ENCODE results near the gene ATP5PB. TPM values are rescaled to one million over a fixed set of nuclear protein-coding genes. Genes with fewer than 3 reads are reported as not detected.

The ATP5PB gene
- total and polyA plus RNA-seq, 9 donors: 274 to 368 (median 291) TPM

DNA sequence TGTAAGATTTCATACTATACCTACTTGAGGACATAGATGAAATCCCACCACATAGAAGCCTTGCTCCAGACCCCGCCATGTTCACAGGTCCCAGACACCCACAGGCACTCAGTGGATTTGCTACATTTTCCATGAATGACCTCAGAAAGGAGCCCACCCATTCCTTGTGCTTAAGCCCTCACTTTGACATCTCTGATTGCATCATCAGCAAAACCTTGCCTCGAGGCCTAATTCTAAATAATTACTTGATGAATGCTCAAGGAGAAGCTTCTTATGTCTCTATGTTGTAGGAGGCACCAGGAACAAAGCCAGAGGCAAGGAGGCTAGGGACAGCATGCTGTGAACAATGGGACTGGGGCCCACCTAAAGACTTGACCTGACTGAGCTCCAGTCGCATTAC lies 33.8 kb upstream of the ATP5PB start:
- Histone ChIP-seq H3K9me3 (replicated peaks; ENCODE audit: control insufficient read depth, low read depth, low read length) (no peaks in the 10 kb centered on the region), H3K4me3 (ENCODE audit: low read length) (no peak overlapping the region), H3K27me3 (ENCODE audit: control insufficient read depth, insufficient read depth, low read length) (no peaks in the 10 kb centered on the region), H3K36me3 (ENCODE audit: control insufficient read depth, insufficient read depth, low read length) (no peaks in the 10 kb centered on the region), H3K27ac (ENCODE audit: low read length) (no peak overlapping the region), H3K4me1 (ENCODE audit: control insufficient read depth, insufficient read depth, low read length) (no peaks in the 10 kb centered on the region)
- no peak for DNase-seq
- WGBS (ENCODE audit: insufficient coverage): 80% methylated on average over 1 of the region's 3 CpGs

DNA sequence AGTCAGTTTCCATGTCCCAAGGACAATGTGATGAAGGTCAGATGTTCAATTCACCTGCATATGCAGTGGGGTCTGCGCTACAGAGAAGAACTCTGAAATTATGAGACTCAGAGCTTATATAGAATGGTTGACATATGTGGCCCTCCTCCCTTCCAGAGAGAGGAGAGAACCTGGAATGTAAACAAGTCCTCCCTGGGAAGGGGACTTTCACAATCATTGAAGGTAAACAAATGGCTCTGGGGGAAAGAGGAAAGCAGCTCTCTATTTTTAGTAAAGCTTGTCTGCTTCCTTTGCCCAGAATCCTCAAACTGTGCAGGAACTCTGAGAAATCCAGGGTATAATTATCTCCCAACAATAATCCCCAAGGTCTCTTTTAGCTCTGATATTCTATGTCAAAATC lies 31.5 kb upstream of the ATP5PB start:
- no peaks in the 10 kb centered on the region for H3K27me3 ChIP-seq (ENCODE audit: control insufficient read depth, insufficient read depth, low read length)
- no peaks in the 10 kb centered on the region for H3K4me1 ChIP-seq (ENCODE audit: control insufficient read depth, insufficient read depth, low read length)
- WGBS (ENCODE audit: insufficient coverage): no CpG with 5 or more reads among the region's 1 CpG
- no peaks in the 10 kb centered on the region for H3K36me3 ChIP-seq (ENCODE audit: control insufficient read depth, insufficient read depth, low read length)
- no peak for DNase-seq
- H3K4me3 ChIP-seq (ENCODE audit: low read length): no peak overlapping the region
- H3K9me3 ChIP-seq (replicated peaks; ENCODE audit: control insufficient read depth, low read depth, low read length): no peaks in the 10 kb centered on the region
- H3K27ac ChIP-seq (ENCODE audit: low read length): no peak overlapping the region

DNA sequence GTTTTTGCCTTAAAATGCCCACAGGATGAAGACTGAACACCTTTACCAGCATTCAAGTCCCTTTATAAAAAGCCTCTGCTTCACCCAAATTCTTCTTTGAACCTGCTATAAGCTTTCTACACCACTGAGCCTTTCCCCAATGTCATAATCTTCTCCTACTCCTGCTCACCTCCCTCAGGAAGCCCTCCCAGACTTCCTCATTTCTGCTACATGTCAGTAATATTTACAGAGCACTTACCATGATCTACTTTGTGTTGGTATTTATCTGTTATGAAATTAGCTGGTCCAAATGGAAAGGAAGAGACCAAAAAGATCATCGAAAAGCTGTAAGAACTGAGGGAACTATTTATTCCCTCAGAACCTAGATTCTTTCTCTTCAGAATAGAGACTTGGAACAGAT lies 30.2 kb upstream of the ATP5PB start:
- no peaks in the 10 kb centered on the region for H3K27me3 ChIP-seq (ENCODE audit: control insufficient read depth, insufficient read depth, low read length)
- H3K36me3 ChIP-seq (ENCODE audit: control insufficient read depth, insufficient read depth, low read length): no peaks in the 10 kb centered on the region
- H3K4me1 ChIP-seq (ENCODE audit: control insufficient read depth, insufficient read depth, low read length): no peaks in the 10 kb centered on the region
- H3K9me3 ChIP-seq (replicated peaks; ENCODE audit: control insufficient read depth, low read depth, low read length): no peaks in the 10 kb centered on the region
- H3K4me3 ChIP-seq (ENCODE audit: low read length): no peak overlapping the region
- no CpG with 5 or more reads among the region's 1 CpG for WGBS (ENCODE audit: insufficient coverage)
- no peak overlapping the region for H3K27ac ChIP-seq (ENCODE audit: low read length)
- no peak for DNase-seq

DNA sequence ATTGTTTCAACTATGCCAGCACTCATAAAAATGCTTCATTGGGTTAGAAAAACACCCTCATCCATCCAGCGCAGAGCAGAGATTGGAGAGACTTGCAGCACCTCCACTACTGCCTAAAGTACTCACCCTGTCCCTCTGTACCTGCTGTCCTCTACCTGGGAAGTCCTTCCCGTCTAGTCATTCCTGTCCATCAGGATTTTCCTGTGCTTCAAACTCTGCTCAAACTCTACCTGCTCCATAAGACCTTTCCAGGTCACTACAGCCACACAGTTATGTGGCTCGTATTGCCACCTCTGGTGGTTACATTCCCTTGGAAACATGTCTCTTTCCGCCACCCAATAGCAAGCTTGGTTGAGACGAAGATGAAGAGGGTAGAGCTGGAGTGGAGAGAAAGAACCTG lies 28.9 kb upstream of the ATP5PB start:
- no peak for DNase-seq
- no peaks in the 10 kb centered on the region for H3K4me1 ChIP-seq (ENCODE audit: control insufficient read depth, insufficient read depth, low read length)
- no peak overlapping the region for H3K4me3 ChIP-seq (ENCODE audit: low read length)
- no peaks in the 10 kb centered on the region for H3K36me3 ChIP-seq (ENCODE audit: control insufficient read depth, insufficient read depth, low read length)
- 73% methylated on average over 2 of the region's 5 CpGs for WGBS (ENCODE audit: insufficient coverage)
- H3K9me3 ChIP-seq (replicated peaks; ENCODE audit: control insufficient read depth, low read depth, low read length): no peaks in the 10 kb centered on the region
- no peaks in the 10 kb centered on the region for H3K27me3 ChIP-seq (ENCODE audit: control insufficient read depth, insufficient read depth, low read length)
- H3K27ac ChIP-seq (ENCODE audit: low read length): no peak overlapping the region

DNA sequence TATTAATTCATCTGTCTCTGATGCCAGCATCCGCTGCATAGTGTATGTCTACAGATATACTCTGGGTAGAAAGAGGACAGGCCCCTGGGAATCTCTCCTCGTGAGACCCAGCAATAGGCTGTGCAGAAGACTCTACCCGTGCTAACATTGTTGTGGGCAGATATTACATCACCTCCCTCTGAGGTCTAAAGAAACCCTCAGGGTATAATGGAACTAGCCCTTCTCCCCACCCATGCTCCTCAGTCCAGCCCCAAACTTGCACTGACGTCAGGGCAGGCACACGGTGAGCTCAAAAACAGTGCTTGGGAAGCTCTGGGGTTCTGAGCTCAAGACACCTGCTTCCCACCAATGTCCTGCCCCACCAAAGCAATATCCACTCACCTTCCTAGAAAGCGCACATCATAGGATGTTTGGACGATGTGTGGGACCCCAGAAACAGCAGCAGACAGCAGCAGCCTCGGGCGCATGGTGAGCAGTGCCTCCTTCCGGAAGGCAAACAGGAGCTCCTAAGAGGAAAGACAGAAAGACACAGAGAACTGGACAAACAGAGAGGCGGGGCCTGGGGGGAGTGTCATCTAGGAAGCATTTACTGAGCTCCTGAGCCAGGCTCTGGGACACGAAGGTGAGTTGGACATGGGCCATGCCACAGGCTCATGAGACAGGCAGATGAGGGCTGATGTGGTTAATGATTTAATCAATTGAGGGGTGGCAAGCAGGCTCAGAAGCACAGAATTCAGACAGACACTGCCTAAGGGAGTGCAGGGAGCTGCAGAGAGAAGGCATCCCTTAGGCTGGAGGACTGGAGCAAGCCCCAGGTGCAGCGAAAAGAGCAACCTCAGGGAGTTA lies 26.5 kb upstream of the ATP5PB start:
- 74% methylated on average over 11 of the region's 13 CpGs for WGBS (ENCODE audit: insufficient coverage)
- H3K27ac ChIP-seq (ENCODE audit: low read length): no peak overlapping the region
- H3K36me3 ChIP-seq (ENCODE audit: control insufficient read depth, insufficient read depth, low read length): no peaks in the 10 kb centered on the region
- no peaks in the 10 kb centered on the region for H3K4me1 ChIP-seq (ENCODE audit: control insufficient read depth, insufficient read depth, low read length)
- H3K4me3 ChIP-seq (ENCODE audit: low read length): no peak overlapping the region
- H3K9me3 ChIP-seq (replicated peaks; ENCODE audit: control insufficient read depth, low read depth, low read length): no peaks in the 10 kb centered on the region
- no peaks in the 10 kb centered on the region for H3K27me3 ChIP-seq (ENCODE audit: control insufficient read depth, insufficient read depth, low read length)
- DNase-seq: no peak

DNA sequence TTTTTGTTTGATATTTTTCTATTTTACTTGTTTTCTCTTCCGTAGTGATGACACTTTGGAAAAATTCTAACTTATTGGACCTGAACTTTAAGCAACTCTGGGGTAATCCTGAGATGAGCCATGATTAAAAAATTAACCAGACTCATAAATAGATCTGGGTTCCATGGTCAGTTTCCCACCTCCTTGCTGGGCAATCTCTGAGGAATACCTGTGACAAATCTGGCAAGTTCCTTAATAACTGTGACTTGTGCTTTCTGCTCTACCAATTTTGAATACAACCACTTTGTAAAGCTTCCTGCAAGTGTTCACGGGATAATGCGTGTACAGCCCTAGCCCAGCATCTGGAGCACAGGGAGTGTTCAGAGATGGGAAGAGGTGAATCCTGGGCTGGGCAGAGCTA lies 25.0 kb upstream of the ATP5PB start:
- no peak for DNase-seq

DNA sequence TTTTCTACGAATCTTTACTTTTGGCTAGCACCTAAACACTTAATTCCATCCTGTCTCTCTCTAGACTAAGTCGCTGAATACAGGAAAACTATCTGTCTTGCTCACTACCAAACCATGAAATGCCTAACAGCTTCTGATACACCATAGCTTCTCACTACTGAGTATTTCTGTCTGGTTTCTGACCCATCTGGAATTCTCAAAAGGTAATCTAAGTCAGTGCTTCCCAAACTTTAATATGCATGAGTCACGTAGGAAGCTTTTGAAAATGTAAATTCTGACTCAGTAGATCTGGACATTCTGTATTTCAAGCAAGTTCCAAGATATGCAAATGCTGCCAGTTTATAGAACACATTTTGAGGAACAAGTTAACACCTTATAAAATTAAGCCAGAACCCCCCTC lies 12.5 kb upstream of the ATP5PB start:
- H3K4me3 ChIP-seq (ENCODE audit: low read length): no peak overlapping the region
- no peak for DNase-seq
- peaks cover 24% of the 10 kb centered on the region for H3K36me3 ChIP-seq (ENCODE audit: control insufficient read depth, insufficient read depth, low read length)
- no peaks in the 10 kb centered on the region for H3K9me3 ChIP-seq (replicated peaks; ENCODE audit: control insufficient read depth, low read depth, low read length)
- no peaks in the 10 kb centered on the region for H3K27me3 ChIP-seq (ENCODE audit: control insufficient read depth, insufficient read depth, low read length)
- H3K27ac ChIP-seq (ENCODE audit: low read length): no peak overlapping the region
- no peaks in the 10 kb centered on the region for H3K4me1 ChIP-seq (ENCODE audit: control insufficient read depth, insufficient read depth, low read length)
- 80% methylated on average over 1 of the region's 3 CpGs for WGBS (ENCODE audit: insufficient coverage)

More for the DNA sequence above, 25.0 kb upstream of the ATP5PB start:
- Histone ChIP-seq H3K9me3 (replicated peaks; ENCODE audit: control insufficient read depth, low read depth, low read length) (no peaks in the 10 kb centered on the region), H3K27me3 (ENCODE audit: control insufficient read depth, insufficient read depth, low read length) (no peaks in the 10 kb centered on the region), H3K36me3 (ENCODE audit: control insufficient read depth, insufficient read depth, low read length) (no peaks in the 10 kb centered on the region), H3K4me1 (ENCODE audit: control insufficient read depth, insufficient read depth, low read length) (no peaks in the 10 kb centered on the region), H3K27ac (ENCODE audit: low read length) (no peak overlapping the region), H3K4me3 (ENCODE audit: low read length) (no peak overlapping the region)
- WGBS (ENCODE audit: insufficient coverage): no CpG with 5 or more reads among the region's 3 CpGs

DNA sequence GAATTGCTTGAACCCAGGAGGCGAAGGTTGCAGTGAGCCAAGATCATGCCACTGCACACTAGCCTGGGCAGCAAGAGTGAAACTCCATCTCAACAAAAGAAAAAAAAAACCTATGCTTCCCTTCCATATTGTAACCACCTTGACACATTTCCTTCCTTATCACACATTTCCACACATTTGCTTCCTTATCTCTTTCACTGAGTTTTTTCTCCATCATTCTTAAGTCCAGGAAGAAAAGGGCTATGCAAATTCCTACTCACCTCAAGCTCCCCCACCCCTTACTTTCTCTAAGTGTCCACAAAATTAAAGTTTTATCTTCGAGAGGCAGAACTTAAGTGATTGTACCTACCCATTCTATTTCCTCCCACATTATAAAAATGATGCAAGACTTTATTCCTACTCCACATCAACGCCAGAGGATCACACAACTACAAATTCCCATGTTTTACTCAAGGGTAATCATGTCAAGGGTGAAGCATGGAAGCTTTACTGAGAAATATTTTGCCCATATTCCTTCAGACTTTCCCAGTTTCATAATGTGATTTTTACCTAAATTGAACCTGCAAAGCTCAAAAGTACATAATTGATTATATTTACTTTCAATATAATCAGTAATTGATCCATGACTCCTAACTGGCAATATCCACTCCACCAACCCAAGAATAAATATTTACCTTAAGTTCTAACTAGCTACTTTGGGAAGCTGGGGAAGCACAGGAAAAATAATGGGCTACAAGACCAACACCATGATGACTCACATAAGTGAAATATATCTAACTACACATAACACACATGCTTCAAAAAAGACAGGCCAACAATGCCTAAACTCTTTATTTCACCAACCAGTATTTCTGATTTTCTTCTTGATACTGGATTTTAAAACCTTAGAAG lies 9.6 kb upstream of the ATP5PB start:
- Histone ChIP-seq H3K9me3 (replicated peaks; ENCODE audit: control insufficient read depth, low read depth, low read length) (no peaks in the 10 kb centered on the region), H3K27ac (ENCODE audit: low read length) (no peak overlapping the region), H3K36me3 (ENCODE audit: control insufficient read depth, insufficient read depth, low read length) (peaks cover 53% of the 10 kb centered on the region), H3K4me3 (ENCODE audit: low read length) (no peak overlapping the region), H3K4me1 (ENCODE audit: control insufficient read depth, insufficient read depth, low read length) (no peaks in the 10 kb centered on the region), H3K27me3 (ENCODE audit: control insufficient read depth, insufficient read depth, low read length) (no peaks in the 10 kb centered on the region)
- no peak for DNase-seq
- 70% methylated on average over 2 of the region's 3 CpGs for WGBS (ENCODE audit: insufficient coverage)

DNA sequence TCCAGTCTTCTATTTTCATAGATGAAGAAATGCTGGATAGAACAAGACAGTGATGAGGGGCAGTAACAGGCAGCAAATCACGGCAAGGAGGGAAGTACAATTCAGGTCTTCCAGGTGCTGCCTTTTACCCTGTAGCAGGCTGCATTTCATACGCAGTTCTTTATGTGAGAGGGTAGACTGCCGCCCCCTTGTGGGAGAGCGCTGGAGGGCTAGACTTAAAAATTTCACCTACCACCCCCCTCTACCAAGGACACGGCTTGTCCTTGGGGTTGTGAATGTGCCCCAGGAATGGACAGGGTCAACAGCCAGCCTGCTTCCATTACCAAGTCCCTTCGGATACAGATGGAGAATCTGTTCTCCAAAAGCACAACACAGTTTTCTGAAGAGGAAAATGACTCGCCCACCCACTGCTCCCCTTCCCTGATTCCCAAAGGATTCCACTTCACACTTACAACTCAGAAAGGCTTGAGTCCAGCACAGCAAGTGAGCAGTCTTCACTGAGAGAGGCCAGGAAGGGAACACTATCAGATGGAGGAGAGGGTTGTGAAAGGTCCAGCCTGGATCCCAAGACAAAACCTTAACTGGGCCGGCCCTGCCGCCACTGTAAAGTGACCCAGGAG lies 7.6 kb upstream of the ATP5PB start:
- no peaks in the 10 kb centered on the region for H3K9me3 ChIP-seq (replicated peaks; ENCODE audit: control insufficient read depth, low read depth, low read length)
- no peaks in the 10 kb centered on the region for H3K4me1 ChIP-seq (ENCODE audit: control insufficient read depth, insufficient read depth, low read length)
- H3K36me3 ChIP-seq (ENCODE audit: control insufficient read depth, insufficient read depth, low read length): peaks cover 61% of the 10 kb centered on the region
- WGBS (ENCODE audit: insufficient coverage): 50% methylated on average over 1 of the region's 9 CpGs
- no peaks in the 10 kb centered on the region for H3K27me3 ChIP-seq (ENCODE audit: control insufficient read depth, insufficient read depth, low read length)
- no peak for DNase-seq
- H3K27ac ChIP-seq (ENCODE audit: low read length): no peak overlapping the region
- no peak overlapping the region for H3K4me3 ChIP-seq (ENCODE audit: low read length)

DNA sequence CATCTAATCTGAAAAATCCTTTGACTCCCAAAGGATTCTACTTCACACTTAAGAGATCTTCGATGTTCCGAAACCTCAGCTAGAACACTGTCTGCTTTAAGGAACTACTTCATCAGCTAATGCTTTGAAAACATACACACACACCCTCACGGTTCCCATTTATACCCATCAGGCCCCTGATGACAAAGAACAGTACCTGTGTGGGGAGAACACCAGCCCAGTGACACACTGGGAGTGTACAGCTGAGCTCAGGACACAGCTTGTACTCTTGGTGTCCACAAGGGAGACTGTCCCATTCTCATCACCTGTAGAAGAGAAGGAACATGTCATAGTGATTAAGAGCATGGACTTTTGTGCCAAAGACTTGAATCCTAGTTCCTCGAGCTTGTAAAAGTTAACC lies 6.8 kb upstream of the ATP5PB start:
- 92% methylated on average over 2 of the region's 4 CpGs for WGBS (ENCODE audit: insufficient coverage)
- no peak overlapping the region for H3K4me3 ChIP-seq (ENCODE audit: low read length)
- no peak overlapping the region for H3K27ac ChIP-seq (ENCODE audit: low read length)
- DNase-seq: no peak
- H3K9me3 ChIP-seq (replicated peaks; ENCODE audit: control insufficient read depth, low read depth, low read length): no peaks in the 10 kb centered on the region
- peaks cover 2% of the 10 kb centered on the region for H3K4me1 ChIP-seq (ENCODE audit: control insufficient read depth, insufficient read depth, low read length)
- H3K36me3 ChIP-seq (ENCODE audit: control insufficient read depth, insufficient read depth, low read length): peaks cover 68% of the 10 kb centered on the region
- no peaks in the 10 kb centered on the region for H3K27me3 ChIP-seq (ENCODE audit: control insufficient read depth, insufficient read depth, low read length)

Measured in muscle of leg (tissue), 11 donors.